Measurements from ENCODE around the gene PSMC4.

- TF ChIP-seq CTCF (IDR thresholded peaks at IDR 0.05), result no peak
- TF ChIP-seq POLR2AphosphoS5 (IDR thresholded peaks at IDR 0.05), result no peak
- no peak for TF ChIP-seq POLR2A (IDR thresholded peaks at IDR 0.05; ENCODE audit: low read depth)
- TF ChIP-seq EP300 (IDR thresholded peaks at IDR 0.05), result no peak
Measured at GRCh38 chr19:39969681-39970424, 1.1 kb upstream of the PSMC4 start.
